HPDE6-E6E7 (cell line): ENCODE data around the gene NOSTRIN.
A peak's percentile ranks its signal among the peaks of the same experiment; 100 is the strongest.
"Not testable (repeated sequence)": the region's sequence is repeated elsewhere in the genome, so short reads cannot be mapped to it uniquely, and the experiment has no call there.

Experiments used
- DNase-seq: peaks from one replicate; pipeline ENCODE4 v3.0.0; 2011; ENCODE audit warnings: missing footprints; ENCODE audit errors: extremely low spot score

NOSTRIN gene

GRCh38 chr2:168789776-168790175, 12.7 kb upstream of the NOSTRIN start:
- no peak for DNase-seq

- DNase-seq = no peak
Observed at GRCh38 chr2:168790226-168790902, 12.1 kb upstream of the NOSTRIN start.

GRCh38 chr2:168791140-168791539, 11.3 kb upstream of the NOSTRIN start:
- not testable (repeated sequence) for DNase-seq

GRCh38 chr2:168793596-168793995, 8.8 kb upstream of the NOSTRIN start:
- no peak for DNase-seq

GRCh38 chr2:168794968-168795367, 7.5 kb upstream of the NOSTRIN start:
- no peak for DNase-seq

GRCh38 chr2:168796090-168796577, 6.3 kb upstream of the NOSTRIN start:
- DNase-seq = no peak

- DNase-seq = no peak
Observed at GRCh38 chr2:168796583-168797285, 5.7 kb upstream of the NOSTRIN start.

- DNase-seq = no peak
Observed at GRCh38 chr2:168797286-168797655, 5.2 kb upstream of the NOSTRIN start.

- no peak for DNase-seq
Observed at GRCh38 chr2:168798076-168798887, 4.2 kb upstream of the NOSTRIN start.

GRCh38 chr2:168798888-168799410, 3.5 kb upstream of the NOSTRIN start:
- no peak for DNase-seq

- no peak for DNase-seq
Observed at GRCh38 chr2:168801471-168801870, 966 bp upstream of the NOSTRIN start.

GRCh38 chr2:168802859-168803725, 655 bp downstream of the NOSTRIN start:
- DNase-seq = no peak

- no peak for DNase-seq
Observed at GRCh38 chr2:168804214-168804613, 1.8 kb downstream of the NOSTRIN start.

- no peak for DNase-seq
Observed at GRCh38 chr2:168805615-168806014, 3.2 kb downstream of the NOSTRIN start.

- no peak for DNase-seq
Observed at GRCh38 chr2:168809537-168809936, 7.1 kb downstream of the NOSTRIN start.

- DNase-seq = no peak
Observed at GRCh38 chr2:168810235-168810634, 7.8 kb downstream of the NOSTRIN start.

GRCh38 chr2:168811696-168812095, 9.3 kb downstream of the NOSTRIN start:
- no peak for DNase-seq

- DNase-seq = no peak
Observed at GRCh38 chr2:168814046-168814445, 11.6 kb downstream of the NOSTRIN start.

- no peak for DNase-seq
Observed at GRCh38 chr2:168814939-168815907, 12.8 kb downstream of the NOSTRIN start.

- peak; percentile 51 for DNase-seq
Observed at GRCh38 chr2:168816369-168816768, 13.9 kb downstream of the NOSTRIN start.
